Endothelial cell of umbilical vein (primary cell): ENCODE data around the gene R3HDML. TPM values are rescaled to one million over a fixed set of nuclear protein-coding genes. Genes with fewer than 3 reads are reported as not detected.

Source experiments
- Bru-seq: library from RNA; stranded (reverse); fragments of 400-500 nt; gene quantifications from one replicate; lab custom pipeline; 2021; lab: Mats Ljungman, UMichigan
- BruChase-seq, 2 experiments: library from RNA; stranded (reverse); fragments of 400-500 nt; gene quantifications; one replicate each; lab custom pipeline; 2021; lab: Mats Ljungman, UMichigan
- BruUV-seq: library from RNA; stranded (reverse); fragments of 400-500 nt; replicated peaks from 2 replicates; lab custom pipeline; 2021; lab: Mats Ljungman, UMichigan
- CTCF ChIA-PET: fragments of 300-600, 350-600 bp; sonication (Branson Sonifier 250); formaldehyde crosslinking; loops from one replicate; lab custom pipeline; 2021; ENCODE audit warnings: antibody characterized with exemption, inconsistent platforms; lab: Charles Lee
- POLR2A ChIA-PET: fragments of 300-600, 350-600 bp; sonication (Branson Sonifier 250); formaldehyde crosslinking; loops from one replicate; lab custom pipeline; 2021; ENCODE audit warnings: antibody characterized with exemption, inconsistent platforms; lab: Charles Lee
- DNase-seq: peaks from one replicate; pipeline ENCODE4 v3.0.0-alpha.2; 2011; ENCODE audit warnings: low read depth, low spot score
- FAIRE-seq: peaks from 2 replicates; lab custom pipeline; 2011; peaks lifted over from hg19 to GRCh38; lab: Jason Lieb, UNC
- H2AFZ ChIP-seq: 2 replicates; pipeline ENCODE4 v1.6.0; 2012; ENCODE audit warnings: low read depth, low read length, control low read depth, inconsistent platforms
- H3K27ac ChIP-seq: 2 replicates; pipeline ENCODE4 v1.5.1; 2011; ENCODE audit warnings: low read depth, mild to moderate bottlenecking, control low read depth, low read length, moderate library complexity; ENCODE audit not compliant: insufficient read depth
- H3K27me3 ChIP-seq, 2 experiments: 2 replicates each; pipeline versions ENCODE4 v1.6.0 to v1.6.1; 2011; ENCODE audit warnings: low read length in 2 of 2, mixed read lengths in 1 of 2; ENCODE audit not compliant: control insufficient read depth in 2 of 2, insufficient read depth in 2 of 2
- H3K36me3 ChIP-seq, 2 experiments: 2 replicates in 1 of 2; 3 replicates in 1 of 2; pipeline ENCODE4 v1.5.1; 2011; ENCODE audit warnings: low read length in 2 of 2, mild to moderate bottlenecking in 1 of 2, moderate library complexity in 1 of 2; ENCODE audit not compliant: control insufficient read depth in 2 of 2, insufficient read depth in 2 of 2; ENCODE audit errors: extremely low read depth in 1 of 2
- H3K4me1 ChIP-seq: 3 replicates; pipeline ENCODE4 v1.5.1; 2011; ENCODE audit warnings: mild to moderate bottlenecking, low read length; ENCODE audit not compliant: control insufficient read depth, insufficient read depth; ENCODE audit errors: extremely low read depth
- H3K4me2 ChIP-seq: 2 replicates; pipeline ENCODE4 v1.6.1; 2011; ENCODE audit warnings: low read length, control low read depth, mixed read lengths; ENCODE audit not compliant: insufficient read depth
- H3K4me3 ChIP-seq, 3 experiments: fragments of 200-600 bp in 1 of 3; sonication (generic), shearing (Covaris generic) in 1 of 3; replicated peaks in 1 of 3; 2 replicates each; pipeline ENCODE4 v1.5.1; 2011 to 2016; ENCODE audit warnings: control low read depth in 3 of 3, low read length in 3 of 3, mild to moderate bottlenecking in 2 of 3, inconsistent platforms in 1 of 3, low read depth in 1 of 3, moderate library complexity in 1 of 3; ENCODE audit not compliant: insufficient read depth in 1 of 3
- H3K79me2 ChIP-seq: 2 replicates; pipeline ENCODE4 v1.6.0; 2012; ENCODE audit warnings: low read length, inconsistent platforms; ENCODE audit not compliant: control insufficient read depth, insufficient read depth
- H3K9ac ChIP-seq: replicated peaks from 2 replicates; pipeline ENCODE3; 2011; ENCODE audit warnings: low read length, control low read depth; ENCODE audit not compliant: insufficient read depth; ENCODE audit errors: extremely low read depth
- H3K9me1 ChIP-seq: replicated peaks from 3 replicates; pipeline ENCODE4 v1.6.0; 2011; ENCODE audit warnings: mild to moderate bottlenecking, low read length; ENCODE audit not compliant: control insufficient read depth, insufficient read depth; ENCODE audit errors: extremely low read depth
- H3K9me3 ChIP-seq: replicated peaks from 2 replicates; pipeline ENCODE4 v1.5.1; 2012; ENCODE audit warnings: low read length, inconsistent platforms; ENCODE audit not compliant: control insufficient read depth, insufficient read depth
- H4K20me1 ChIP-seq: replicated peaks from 2 replicates; pipeline ENCODE3; 2011; ENCODE audit warnings: mild to moderate bottlenecking, low read length; ENCODE audit not compliant: control insufficient read depth, insufficient read depth; ENCODE audit errors: extremely low read depth
- EZH2 ChIP-seq: IDR thresholded peaks from 2 replicates; pipeline ENCODE4 v1.6.1; 2012; ENCODE audit warnings: borderline replicate concordance, low read depth, mild to moderate bottlenecking, moderate library complexity, low read length, inconsistent platforms; ENCODE audit not compliant: severe bottlenecking
- FOS ChIP-seq: IDR thresholded peaks from 2 replicates; pipeline ENCODE4 v1.6.1; 2011; ENCODE audit warnings: mild to moderate bottlenecking, low read length, moderate library complexity, borderline replicate concordance; ENCODE audit not compliant: insufficient read depth
- GATA2 ChIP-seq: IDR thresholded peaks from 2 replicates; pipeline ENCODE4 v1.7.0; 2011; ENCODE audit warnings: low read depth, mild to moderate bottlenecking, moderate library complexity, mixed read lengths, low read length; ENCODE audit not compliant: insufficient read length, insufficient read depth
- JUN ChIP-seq: IDR thresholded peaks from 2 replicates; pipeline ENCODE4 v1.6.1; 2011; ENCODE audit warnings: borderline replicate concordance, low read depth; ENCODE audit not compliant: insufficient read length, insufficient read depth
- MAX ChIP-seq: IDR thresholded peaks from 2 replicates; pipeline ENCODE4 v1.6.1; 2011; ENCODE audit not compliant: insufficient read depth, insufficient read length
- MYC ChIP-seq: IDR thresholded peaks from one replicate; pipeline ENCODE4 v1.6.1; 2011; ENCODE audit warnings: mild to moderate bottlenecking, low read depth, low read length
- POLR2A ChIP-seq: IDR thresholded peaks from 2 replicates; pipeline ENCODE4 v1.6.1; 2012; ENCODE audit warnings: low read depth, mild to moderate bottlenecking, control low read depth, low read length
- POLR2AphosphoS5 ChIP-seq: IDR thresholded peaks from 2 replicates; pipeline ENCODE4 v1.6.1; 2012; ENCODE audit warnings: low read depth, mild to moderate bottlenecking, control low read depth, low read length, moderate library complexity; ENCODE audit not compliant: insufficient read depth
- dilution Hi-C: fragments of 300-500 bp; cut with MboI; formaldehyde crosslinking; loops from one replicate; pipeline ENCODE4 v1.15.0; 2019; ENCODE audit warnings: low sequenced_read_pairs; ENCODE audit not compliant: extremely low pct_ligation_motif_present
- intact Hi-C: fragments of 100-400 bp; cut with micrococcal nuclease; formaldehyde crosslinking; loops from one replicate; pipeline ENCODE4 v1.10.0; 2022
- long read RNA-seq: library from polyadenylated mRNA; stranded (forward); transcript quantifications from one replicate; pipeline ENCODE4 v2.0.0, GENCODE V29; 2021
- polyA minus RNA-seq, 3 experiments: library from RNA; depleted of rRNA, polyadenylated mRNA; stranded (reverse); fragments of >200 nt; gene quantifications; 1 replicate in 1 of 3; 2 replicates in 2 of 3; pipeline ENCODE4 v1.2.3, GENCODE V29; 2011
- polyA plus RNA-seq, 4 experiments: library from polyadenylated mRNA; depleted of rRNA in 3 of 4; stranded (reverse) in 3 of 4; unstranded in 1 of 4; fragments of >200 nt; gene quantifications; 2 replicates each; pipeline versions ENCODE4 v1.2.1 to v1.2.3, GENCODE V29; 2011 to 2012; ENCODE audit warnings: missing spikeins in 1 of 4
- total RNA-seq: library from RNA; stranded (reverse); gene quantifications from 2 replicates; pipeline ENCODE4 v1.2.3, GENCODE V29; 2021
- TF ChIP-seq, protein P1 (sequence below), 2 donors: IDR thresholded peaks; 1 replicate in 1 of 2; 2 replicates in 1 of 2; pipeline ENCODE4 v1.5.1; 2011; ENCODE audit warnings: low read length in 2 of 2, mild to moderate bottlenecking in 2 of 2, moderate library complexity in 2 of 2, control low read depth in 1 of 2, inconsistent platforms in 1 of 2, low read depth in 1 of 2; ENCODE audit not compliant: insufficient read depth in 1 of 2; ENCODE audit errors: extremely low read depth in 1 of 2

The R3HDML gene, protein sequence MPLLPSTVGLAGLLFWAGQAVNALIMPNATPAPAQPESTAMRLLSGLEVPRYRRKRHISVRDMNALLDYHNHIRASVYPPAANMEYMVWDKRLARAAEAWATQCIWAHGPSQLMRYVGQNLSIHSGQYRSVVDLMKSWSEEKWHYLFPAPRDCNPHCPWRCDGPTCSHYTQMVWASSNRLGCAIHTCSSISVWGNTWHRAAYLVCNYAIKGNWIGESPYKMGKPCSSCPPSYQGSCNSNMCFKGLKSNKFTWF
- not detected in 2 replicates for total RNA-seq
- not detected in 2 replicates for polyA plus RNA-seq
- polyA plus RNA-seq (2011; cell fraction: cytosol; rRNA removed), result not detected in 2 replicates
- polyA plus RNA-seq (2011; cell fraction: nucleus; rRNA removed), result not detected in 2 replicates
- not detected in 2 replicates for polyA plus RNA-seq (2012)
- not detected in 2 replicates for polyA minus RNA-seq
- polyA minus RNA-seq (2011; cell fraction: cytosol; rRNA and poly(A)+ RNA removed), result not detected
- not detected in 2 replicates for polyA minus RNA-seq (2011; cell fraction: nucleus; rRNA and poly(A)+ RNA removed)
- not detected for Bru-seq, nascent RNA
- not detected for BruChase-seq, experiment 1, labeled RNA remaining after a 6-hour chase
- not detected for BruChase-seq, experiment 2, labeled RNA remaining after a 2-hour chase
- long read RNA-seq, result 0 reads

DNA sequence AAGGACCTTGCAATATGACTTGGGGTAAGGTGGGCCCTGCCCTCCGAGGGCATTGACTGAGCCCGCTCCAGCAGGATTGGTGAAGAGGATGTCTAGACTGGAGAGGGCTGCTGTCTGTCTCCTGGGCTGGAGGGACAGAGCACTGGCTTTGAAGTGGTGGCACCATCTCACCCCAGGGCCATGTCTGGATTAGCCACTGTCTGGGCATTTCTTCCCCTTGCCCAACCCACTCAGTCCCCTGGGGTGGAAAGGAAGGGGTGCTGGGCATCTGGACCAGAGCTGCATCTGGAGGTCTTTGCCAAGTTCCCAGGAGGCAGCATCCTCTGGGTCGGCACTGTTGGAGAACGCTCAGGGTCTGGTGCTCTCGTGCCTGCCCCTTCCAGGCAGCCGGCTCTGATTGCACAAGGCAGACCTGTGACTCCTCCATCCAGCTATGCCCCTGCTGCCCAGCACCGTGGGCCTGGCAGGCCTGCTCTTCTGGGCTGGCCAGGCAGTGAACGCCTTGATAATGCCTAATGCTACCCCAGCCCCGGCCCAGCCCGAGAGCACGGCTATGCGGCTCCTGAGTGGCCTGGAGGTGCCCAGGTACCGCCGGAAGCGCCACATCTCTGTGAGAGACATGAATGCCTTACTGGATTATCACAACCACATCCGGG lies at the start of gene R3HDML:
Gene R3HDML (plus strand): TSS at position 319 of the 656 bp plus-strand sequence. CDS start 115 bp downstream, at position 434.
- H3K9ac ChIP-seq, result no peak within 1 kb of the TSS
- H3K27ac ChIP-seq, result no peak within 1 kb of the TSS
- FAIRE-seq (no peak), DNase-seq (no peak)
- CTCF ChIA-PET, result no interaction called here
- no peaks in the 10 kb centered on the region for H3K9me3 ChIP-seq
- intact Hi-C loops (no loop called here), dilution Hi-C loops (no loop called here)
- no peak within 1 kb of the TSS for H3K4me3 ChIP-seq
- no TSS peak for BruUV-seq
- TF ChIP-seq EZH2, result no peak
- no peak for TF ChIP-seq JUN
- TF ChIP-seq GATA2, result no peak
- TF ChIP-seq, protein P1, sequence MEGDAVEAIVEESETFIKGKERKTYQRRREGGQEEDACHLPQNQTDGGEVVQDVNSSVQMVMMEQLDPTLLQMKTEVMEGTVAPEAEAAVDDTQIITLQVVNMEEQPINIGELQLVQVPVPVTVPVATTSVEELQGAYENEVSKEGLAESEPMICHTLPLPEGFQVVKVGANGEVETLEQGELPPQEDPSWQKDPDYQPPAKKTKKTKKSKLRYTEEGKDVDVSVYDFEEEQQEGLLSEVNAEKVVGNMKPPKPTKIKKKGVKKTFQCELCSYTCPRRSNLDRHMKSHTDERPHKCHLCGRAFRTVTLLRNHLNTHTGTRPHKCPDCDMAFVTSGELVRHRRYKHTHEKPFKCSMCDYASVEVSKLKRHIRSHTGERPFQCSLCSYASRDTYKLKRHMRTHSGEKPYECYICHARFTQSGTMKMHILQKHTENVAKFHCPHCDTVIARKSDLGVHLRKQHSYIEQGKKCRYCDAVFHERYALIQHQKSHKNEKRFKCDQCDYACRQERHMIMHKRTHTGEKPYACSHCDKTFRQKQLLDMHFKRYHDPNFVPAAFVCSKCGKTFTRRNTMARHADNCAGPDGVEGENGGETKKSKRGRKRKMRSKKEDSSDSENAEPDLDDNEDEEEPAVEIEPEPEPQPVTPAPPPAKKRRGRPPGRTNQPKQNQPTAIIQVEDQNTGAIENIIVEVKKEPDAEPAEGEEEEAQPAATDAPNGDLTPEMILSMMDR (IDR thresholded peaks at IDR 0.05; ENCODE audit: extremely low read depth in 1 of 2, insufficient read depth in 1 of 2, low read depth in 1 of 2, low read length in 2 of 2), result no peak
- TF ChIP-seq MYC, result no peak
- TF ChIP-seq POLR2AphosphoS5, result no peak
- no peak for TF ChIP-seq POLR2A
- TF ChIP-seq MAX, result no peak
- no peak for TF ChIP-seq FOS
- H3K36me3 ChIP-seq, result no peaks in the 10 kb centered on the region
- no peak within 1 kb of the TSS for H2AFZ ChIP-seq
- no peak within 1 kb of the TSS for H3K4me2 ChIP-seq
- POLR2A ChIA-PET, result no interaction called here
- no peaks in the 10 kb centered on the region for H3K79me2 ChIP-seq
- H3K9me1 ChIP-seq, result no peaks in the 10 kb centered on the region
- peaks cover 0 to 4% of the 10 kb centered on the region in 2 experiments for H3K27me3 ChIP-seq
- no peaks in the 10 kb centered on the region for H3K4me1 ChIP-seq
- no peaks in the 10 kb centered on the region for H4K20me1 ChIP-seq
